Ramos (cell line): ENCODE measurements around the gene TAPBPL.

Experiments used
- in situ Hi-C: fragments of 300-500 bp; cut with MboI; formaldehyde crosslinking; loops from one replicate; pipeline ENCODE4 v1.14.3; 2022; ENCODE audit warnings: low sequenced_read_pairs; ENCODE audit not compliant: unreplicated experiment

The TAPBPL gene, protein sequence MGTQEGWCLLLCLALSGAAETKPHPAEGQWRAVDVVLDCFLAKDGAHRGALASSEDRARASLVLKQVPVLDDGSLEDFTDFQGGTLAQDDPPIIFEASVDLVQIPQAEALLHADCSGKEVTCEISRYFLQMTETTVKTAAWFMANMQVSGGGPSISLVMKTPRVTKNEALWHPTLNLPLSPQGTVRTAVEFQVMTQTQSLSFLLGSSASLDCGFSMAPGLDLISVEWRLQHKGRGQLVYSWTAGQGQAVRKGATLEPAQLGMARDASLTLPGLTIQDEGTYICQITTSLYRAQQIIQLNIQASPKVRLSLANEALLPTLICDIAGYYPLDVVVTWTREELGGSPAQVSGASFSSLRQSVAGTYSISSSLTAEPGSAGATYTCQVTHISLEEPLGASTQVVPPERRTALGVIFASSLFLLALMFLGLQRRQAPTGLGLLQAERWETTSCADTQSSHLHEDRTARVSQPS

DNA sequence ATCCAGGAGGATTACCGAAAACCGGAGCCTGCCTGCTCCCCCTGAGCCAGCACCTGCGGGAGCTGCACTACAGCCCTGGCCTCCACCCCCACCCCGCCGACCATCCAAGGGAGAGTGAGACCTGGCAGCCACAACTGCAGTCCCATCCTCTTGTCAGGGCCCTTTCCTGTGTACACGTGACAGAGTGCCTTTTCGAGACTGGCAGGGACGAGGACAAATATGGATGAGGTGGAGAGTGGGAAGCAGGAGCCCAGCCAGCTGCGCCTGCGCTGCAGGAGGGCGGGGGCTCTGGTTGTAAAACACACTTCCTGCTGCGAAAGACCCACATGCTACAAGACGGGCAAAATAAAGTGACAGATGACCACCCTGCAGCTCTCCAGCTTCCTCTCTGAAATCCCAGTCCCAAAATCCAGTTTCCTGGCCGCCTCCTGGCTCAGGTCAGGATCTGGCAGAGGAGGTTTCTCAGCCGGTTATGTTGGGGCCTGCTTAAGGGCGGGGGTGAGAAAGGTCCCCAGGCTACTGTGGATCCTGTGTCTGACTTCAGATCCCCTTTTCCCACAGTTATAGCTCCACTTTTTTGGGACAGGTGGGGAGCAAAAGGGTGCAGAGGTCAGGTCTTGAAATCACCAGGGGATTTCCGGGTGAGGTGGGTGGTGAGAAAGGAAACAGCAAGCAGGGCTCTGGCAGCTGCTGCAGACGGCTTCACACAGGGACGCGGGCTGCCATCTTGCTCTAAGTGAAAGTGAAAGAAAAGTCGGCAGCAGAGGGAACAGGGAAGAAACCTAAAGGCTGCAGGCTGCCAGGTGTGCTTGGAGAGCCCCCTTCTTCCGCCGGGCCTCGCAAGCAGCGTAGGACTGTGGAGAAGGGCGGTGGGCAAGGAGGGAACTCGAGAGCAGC lies at the start of gene TAPBPL:
Gene TAPBPL, plus strand, starts transcription at position 695 of the 897 bp plus-strand sequence. CDS start 207 bp downstream, outside the sequence.
- in situ Hi-C loops, result no loop called here

DNA sequence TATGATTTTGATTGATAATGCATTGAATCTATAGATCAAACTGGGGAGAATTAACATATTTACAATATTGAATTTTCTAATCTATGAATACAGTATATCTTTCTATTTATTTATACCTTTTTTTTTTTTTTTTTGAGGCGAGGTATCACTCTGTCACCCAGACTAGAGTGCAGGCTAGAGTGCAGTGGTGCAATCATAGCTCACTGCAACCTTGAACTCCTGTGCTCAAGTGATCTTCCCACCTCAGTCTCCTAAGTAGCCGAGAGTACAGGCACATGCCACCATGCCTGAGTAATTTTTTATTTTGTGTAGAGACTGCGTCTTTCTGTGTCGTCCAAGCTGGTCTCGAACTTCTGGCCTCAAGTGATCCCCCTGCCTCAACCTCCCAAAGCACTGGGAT lies 47.5 kb upstream of the TAPBPL start:
- in situ Hi-C loops, result no loop called here

DNA sequence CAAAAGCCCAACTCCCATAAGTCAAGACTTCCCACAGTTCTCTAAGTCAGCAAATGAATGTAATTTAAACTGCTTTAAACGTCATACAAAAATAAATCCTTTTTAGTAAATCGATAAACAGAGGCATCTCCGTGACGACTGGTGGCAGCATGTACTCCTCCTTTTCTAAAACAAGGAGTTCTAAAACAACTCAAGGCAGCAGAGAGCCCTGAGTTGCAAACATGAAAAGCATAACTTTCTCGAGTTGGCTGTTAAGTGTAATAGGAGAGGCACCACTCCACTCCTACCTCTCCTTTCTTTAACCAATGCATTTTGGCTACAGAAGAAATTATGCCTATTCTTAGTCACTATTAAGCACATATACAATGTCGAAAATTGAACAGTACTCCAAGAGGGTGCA lies 45.9 kb upstream of the TAPBPL start:
- in situ Hi-C loops, result no loop called here

DNA sequence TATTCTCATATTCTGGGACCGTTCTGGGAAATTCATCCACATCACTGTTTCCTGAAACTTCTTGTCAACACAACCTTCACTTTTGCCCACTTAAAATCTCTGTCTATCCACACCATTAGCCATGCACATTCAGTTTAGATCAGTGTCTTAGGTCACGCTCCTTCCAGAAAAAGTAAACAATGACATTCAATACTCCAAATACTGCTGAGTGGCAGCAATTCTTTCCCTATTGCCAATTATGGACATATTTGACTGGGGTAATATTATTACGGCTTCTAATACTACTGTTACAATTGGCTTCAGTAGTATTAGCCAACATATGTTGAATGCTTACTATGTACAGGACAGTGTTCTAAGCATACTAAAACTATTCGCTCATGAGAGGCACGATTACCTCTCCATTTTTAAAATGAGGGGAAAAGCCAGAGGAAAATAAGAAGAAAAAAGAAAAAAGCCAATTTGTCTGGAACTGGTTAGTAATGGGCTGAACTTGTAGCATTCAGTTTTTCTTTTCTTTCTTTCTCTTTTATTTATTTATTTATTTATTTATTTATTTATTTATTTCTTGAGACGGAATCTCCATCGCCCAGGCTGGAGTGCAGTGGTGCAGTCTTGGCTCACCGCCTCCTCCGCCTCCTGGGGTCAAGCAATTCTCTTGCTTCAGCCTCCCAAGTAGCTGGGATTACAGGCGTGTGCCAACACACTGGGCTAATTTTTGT lies 44.4 kb upstream of the TAPBPL start:
- in situ Hi-C loops, result no loop called here

DNA sequence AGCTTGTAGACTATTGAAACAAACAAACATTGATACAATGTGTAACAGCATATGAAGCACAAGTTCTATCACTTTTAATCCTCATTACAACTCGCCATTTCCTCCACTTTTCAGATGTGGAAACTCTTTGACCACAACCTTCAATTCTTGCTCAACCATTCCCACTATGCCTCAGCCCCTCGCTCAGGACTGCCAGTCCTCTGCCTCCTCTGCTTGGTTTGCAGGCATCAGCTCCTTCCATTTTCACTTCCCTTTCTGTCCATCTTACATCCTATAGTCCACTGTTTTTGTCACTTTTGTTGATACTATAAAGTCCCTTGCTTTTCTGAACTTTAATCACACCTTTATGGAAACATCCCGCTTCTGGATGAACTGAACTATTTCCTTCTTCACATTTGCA lies 35.2 kb upstream of the TAPBPL start:
- in situ Hi-C loops, result loop anchor here (5.0 kb wide), 1 partner anchor 84 kb away; no protein-coding TSS in a partner anchor

DNA sequence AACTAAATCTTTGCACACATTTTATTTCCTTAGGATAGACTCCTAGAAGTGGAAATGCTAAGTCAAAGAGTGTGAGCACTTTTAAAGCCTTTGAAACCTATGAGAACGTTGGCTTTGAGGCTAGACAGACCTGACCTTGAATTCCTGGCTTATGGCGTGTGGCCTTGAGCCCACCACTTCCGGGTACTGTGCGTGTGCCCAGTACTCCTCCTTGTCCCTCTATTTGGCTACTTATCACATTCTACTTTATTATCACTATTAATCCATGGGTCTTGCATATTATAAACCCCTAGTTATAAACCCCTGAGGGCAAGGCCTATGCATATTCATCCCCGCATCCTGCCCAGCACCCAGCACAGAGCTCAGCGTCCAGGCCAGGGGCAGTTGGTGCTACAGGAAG lies 33.0 kb upstream of the TAPBPL start:
- in situ Hi-C loops, result loop anchor here (5.0 kb wide), 1 partner anchor 86 kb away; no protein-coding TSS in a partner anchor

DNA sequence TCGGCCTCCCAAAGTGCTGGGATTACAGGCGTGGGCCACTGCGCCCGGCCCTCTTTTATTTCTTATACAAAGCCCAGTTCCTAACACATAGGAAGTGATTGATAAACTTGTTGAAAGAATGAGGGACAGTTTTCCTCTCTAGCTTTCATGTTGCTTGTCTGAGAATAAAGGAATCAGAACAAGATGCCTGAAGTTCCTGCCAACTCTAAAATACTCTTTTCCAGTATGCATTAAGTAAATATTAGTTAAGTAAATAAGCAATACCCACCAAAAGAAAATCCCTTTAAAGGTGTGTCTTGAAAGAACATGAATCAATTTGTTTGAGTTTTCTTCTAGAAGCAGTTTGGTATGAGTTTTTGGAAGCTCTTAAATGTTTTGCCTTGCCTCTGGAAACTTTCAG lies 31.5 kb upstream of the TAPBPL start:
- in situ Hi-C loops, result loop anchor here (5.0 kb wide), 1 partner anchor 127 kb away; no protein-coding TSS in a partner anchor

DNA sequence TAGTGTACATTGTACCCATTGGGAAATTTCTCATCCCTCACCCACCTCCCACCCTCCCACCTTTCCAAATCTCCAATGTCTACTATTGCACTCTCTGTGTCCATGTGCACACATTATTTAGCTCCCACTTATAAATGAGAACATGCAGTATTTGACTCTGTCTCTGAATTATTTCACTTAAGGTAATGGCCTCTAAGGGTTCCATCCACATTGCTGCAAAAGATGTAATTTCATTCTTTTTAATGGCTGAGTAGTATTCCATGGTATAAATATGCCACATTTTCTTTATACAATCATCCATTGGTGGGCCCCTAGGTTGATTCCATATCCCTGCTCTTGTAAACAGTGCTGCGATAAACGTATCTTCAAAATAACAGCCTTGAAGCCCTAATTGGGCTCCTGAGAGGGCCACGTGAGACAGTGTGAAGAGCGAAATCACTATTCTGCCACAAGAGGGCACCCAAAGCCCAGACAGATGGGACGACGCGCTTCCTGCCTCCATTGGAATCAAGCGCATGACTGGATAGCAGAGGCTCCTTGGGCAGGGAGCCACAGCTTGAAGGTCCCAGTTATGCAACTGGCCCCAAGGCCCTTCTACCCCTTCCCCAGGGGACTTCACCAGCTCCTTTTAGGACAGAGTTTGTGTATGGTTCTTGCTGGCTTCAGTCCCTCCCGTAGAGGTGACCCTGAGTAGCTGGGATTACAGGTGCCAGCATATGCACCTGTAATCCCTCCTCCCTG lies 28.4 kb upstream of the TAPBPL start:
- in situ Hi-C loops, result loop anchor here (5.0 kb wide), 1 partner anchor 124 kb away; no protein-coding TSS in a partner anchor

DNA sequence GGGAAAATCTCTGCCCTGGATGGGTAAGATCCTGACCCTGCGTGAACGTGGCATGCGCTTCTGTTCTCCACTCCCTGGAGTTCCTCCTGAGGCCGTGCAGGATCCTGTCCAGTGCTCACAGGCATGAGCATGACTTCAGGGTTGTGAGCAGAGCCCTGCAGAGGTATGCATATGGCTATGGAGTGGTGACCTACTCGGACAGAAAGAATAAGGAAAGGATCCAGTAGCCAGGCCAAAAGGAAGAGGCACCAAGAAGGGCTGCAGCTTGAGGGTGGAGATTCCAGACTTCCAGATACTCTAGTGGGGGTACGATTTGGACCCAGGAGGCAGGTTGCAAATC lies 27.9 kb upstream of the TAPBPL start:
- in situ Hi-C loops, result loop anchor here (5.0 kb wide), 1 partner anchor 123 kb away; no protein-coding TSS in a partner anchor

DNA sequence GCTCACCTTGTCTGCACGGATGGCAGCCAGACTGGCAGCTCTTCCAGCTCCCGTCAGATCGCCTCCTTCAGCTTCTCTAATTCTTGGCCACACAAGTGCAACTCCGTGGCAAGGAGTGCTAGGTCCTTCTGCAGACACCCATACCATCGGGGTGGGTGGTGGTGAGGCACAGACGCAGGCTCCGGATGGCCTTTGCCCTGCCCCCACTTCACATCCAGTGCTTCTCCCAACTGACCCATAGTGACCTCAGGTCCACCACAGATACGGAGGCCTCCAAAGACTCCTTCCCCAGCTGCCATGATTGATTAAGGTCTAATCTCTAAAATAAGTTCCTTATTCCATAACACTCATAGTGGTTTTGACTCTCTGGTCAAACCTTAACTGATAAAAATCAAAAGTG lies 27.0 kb upstream of the TAPBPL start:
- in situ Hi-C loops, result loop anchor here (5.0 kb wide), 2 partner anchors 37 to 122 kb away; no protein-coding TSS in a partner anchor

DNA sequence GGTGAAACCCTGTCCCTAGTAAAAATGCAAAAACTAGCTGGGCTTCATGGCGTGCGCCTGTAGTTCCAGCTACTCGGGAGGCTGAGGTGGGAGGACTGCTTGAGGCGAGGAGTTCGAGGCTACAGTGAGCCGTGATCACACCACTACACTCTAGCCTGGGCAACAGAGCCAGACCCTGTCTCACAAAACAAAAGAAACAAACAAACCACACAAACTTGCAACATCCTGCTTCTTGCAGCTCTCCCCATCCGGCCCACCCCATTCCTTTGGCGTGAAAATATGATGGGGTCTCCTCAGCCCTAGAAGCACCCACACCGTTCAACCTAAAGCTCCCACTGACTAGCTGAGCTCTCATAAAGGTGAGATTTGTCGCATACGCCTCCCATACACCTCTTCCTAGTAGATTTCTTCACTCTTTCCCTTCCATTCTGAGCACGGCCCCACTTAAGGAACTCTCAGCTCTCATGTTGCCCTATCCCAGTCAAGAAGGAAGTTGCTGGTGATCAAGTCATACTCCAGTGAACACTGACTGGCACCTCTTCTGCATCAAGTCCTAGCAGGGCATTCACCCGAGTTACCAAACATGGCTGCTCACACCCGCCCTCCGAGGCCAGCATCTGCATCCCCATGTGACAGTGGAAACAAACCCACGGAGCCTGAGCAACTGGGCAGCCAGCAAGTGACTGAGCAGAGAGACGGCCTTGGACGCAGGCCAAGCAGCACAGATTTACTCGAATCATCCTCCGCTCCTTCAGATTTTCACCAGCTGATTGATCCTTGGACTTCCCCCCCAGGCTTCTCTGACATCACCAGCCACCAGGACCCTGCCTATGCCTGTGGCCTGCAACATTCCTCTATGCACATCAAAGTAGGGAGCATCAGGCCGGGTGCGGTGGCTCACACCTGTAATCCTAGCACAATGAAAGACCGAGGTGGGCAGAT lies 26.0 kb upstream of the TAPBPL start:
- in situ Hi-C loops, result loop anchor here (5.0 kb wide), 1 partner anchor 36 kb away; no protein-coding TSS in a partner anchor

DNA sequence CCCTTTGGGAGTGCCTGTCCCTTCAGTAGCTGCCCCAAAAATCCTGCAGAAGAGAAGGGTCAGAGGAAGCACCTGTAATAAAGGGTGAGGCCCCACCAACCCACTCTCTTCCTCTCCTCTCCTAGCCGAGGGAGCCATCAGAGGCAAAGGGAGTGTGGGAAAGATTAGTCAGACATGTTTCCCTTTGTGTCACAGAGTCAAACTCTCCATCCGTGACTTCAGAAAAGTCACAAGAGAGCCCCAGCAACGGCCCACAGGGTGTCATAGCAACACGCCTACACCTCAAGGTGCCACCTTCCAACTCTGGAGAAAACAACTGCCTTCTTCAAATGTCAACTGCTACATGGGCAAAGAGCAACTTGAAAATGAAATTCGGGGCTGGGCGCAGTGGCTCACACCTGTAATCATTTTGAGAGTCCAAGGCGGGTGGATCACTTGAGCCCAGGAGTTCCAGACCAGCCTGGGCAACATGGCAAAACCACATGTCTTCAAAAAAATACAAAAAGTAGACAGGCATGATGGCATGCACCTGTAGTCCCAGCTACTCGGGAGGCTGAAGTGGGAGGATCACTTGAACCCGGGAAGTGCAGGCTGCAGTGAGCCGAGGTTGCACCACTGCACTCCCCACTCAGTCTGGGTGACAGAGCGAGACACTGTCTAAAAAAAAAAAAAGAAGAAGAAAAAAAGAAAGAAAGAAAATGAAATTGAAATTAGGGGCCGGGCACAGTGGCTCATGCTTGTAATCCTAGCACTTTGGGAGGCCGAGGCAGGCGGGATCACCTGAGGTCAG lies 24.8 kb upstream of the TAPBPL start:
- in situ Hi-C loops, result loop anchor here (5.0 kb wide), 1 partner anchor 35 kb away; no protein-coding TSS in a partner anchor

DNA sequence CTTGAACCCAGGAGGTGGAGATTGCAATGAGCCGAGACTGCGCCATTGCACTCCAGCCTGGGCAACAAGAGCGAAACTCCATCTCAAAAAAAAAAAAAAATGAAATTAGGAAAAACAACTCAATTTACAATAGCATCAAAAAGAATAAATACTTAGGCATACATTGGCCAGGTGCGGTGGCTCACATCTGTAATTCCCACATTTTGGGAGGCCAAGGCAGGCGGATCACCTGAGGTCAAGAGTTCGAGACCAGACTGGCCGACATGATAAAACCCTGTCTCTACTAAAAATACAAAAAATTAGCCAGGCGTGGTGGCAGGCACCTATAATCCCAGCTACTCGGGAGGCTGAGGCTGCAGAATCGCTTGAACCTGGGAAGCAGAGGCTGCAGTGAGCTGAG lies 24.0 kb upstream of the TAPBPL start:
- in situ Hi-C loops, result loop anchor here (5.0 kb wide), 1 partner anchor 35 kb away; no protein-coding TSS in a partner anchor

DNA sequence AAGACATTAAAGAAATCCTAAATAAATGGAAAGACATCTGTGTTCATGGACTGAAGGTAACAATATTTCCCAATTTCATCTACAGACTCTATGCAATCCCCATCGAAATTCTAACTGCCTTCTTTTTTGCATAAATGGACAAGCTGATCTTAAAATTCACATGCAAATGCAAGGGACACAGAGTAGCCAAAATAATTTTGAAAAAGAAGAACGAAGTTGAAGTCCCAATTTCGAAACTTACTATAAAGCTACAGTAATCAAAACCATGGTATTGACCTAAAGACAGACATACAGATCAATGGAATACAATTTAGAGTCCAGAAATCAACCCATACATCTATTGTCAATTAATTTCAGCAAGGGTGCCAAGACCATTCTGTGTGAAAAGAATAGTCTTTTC lies 23.5 kb upstream of the TAPBPL start:
- in situ Hi-C loops, result loop anchor here (5.0 kb wide), 1 partner anchor 34 kb away; no protein-coding TSS in a partner anchor

DNA sequence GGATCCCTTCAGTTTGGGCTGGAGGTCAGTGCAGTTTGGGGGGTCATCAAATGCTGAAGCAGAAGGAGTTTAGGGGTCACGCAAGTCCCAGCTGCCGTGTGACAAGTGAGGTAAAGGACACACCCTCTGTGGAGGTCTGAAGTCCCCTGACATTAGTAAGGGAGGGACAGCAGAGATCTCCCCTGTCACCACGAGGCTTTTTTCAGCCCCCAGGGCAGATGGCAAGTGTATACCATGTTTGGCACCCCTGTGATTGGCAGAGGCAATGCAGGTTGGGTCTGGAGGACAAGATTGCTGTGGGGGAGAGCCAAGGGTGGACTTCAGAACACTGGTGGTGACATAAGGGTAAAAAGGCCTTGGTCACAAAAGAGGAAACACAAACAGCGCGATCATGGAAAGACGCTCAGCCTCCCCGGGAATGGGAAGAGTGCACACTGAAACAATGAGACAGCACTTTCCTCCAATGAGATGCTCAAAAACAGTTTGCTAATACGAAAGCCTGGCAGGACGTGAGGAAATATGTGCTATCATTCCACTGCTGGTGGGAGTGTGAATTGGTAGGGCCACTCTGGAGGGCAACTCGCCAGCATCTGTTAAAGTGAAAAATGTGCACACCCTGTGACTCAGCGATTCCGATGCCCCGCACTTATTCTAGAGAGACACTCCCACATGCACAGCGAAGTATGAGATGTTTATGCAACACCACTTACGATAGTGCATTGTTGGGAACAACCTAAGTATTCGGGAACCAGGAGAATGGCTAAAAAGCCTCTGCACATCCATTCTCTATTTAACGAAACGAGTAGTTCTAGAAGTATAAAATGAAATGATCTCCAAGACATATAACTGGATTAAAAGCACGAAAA lies 21.5 kb upstream of the TAPBPL start:
- in situ Hi-C loops, result no loop called here

DNA sequence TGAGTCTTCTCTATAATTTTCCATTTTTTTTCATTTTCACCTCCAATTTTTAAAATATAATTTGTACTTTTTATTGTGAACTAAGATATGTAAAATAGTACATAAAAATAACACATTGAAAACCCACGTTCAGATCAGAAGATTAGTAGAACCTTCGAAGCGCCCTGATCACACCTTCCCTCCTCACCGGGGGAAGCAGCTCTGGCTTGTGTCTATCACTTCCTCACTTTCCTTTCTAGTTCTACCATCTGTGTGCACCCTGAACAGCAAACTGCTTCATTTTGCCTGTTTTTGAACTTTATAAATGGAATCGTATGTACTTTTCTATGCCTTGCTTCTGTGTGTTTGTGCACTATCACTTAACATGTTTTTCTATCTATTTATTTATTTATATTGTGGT lies 18.9 kb upstream of the TAPBPL start:
- in situ Hi-C loops, result no loop called here
